ENCODE measurements around the gene TSSK6. TPM values are rescaled to one million over a fixed set of nuclear protein-coding genes. Genes with fewer than 3 reads are reported as not detected.

Gene TSSK6
- total RNA-seq, 2 donors from 2014 or later = 2.1 to 2.6 TPM

- DNase-seq (peak; percentile 37 to 64 (median 47)), ATAC-seq (peak; percentile 22)
- Histone ChIP-seq H3K4me3 (no peak overlapping the region), H3K36me3 (replicated peaks in 1 of 2; ENCODE audit: insufficient read depth in 1 of 2, low read depth in 2 of 2) (no peaks in the 10 kb centered on the region), H3K27me3 (peaks cover 0 to 30% of the 10 kb centered on the region in 2 donors), H3K9me3 (no peaks in the 10 kb centered on the region), H3K4me1 (peaks cover 28% of the 10 kb centered on the region), H3K27ac (no peak overlapping the region)
- TF ChIP-seq CTCF (IDR thresholded peaks at IDR 0.05) = no peak
- TF ChIP-seq POLR2A (IDR thresholded peaks at IDR 0.05) = no peak
- WGBS, 2 donors = 15 to 16% methylated on average over 4 to 64 of the region's 74 CpGs
- intact Hi-C loops (cut with DNase I) = no loop called here
Observed at GRCh38 chr19:19540064-19540714, 24.8 kb upstream of the TSSK6 start.

- H3K4me1 ChIP-seq = peaks cover 28% of the 10 kb centered on the region
- 30 to 41% methylated on average over 2 to 19 of the region's 19 CpGs for WGBS, 2 donors
- no peaks in the 10 kb centered on the region for H3K36me3 ChIP-seq (replicated peaks in 1 of 2; ENCODE audit: insufficient read depth in 1 of 2, low read depth in 2 of 2)
- H3K27ac ChIP-seq = no peak overlapping the region
- ATAC-seq = no peak
- H3K4me3 ChIP-seq = no peak overlapping the region
- peaks cover 0 to 30% of the 10 kb centered on the region in 2 donors for H3K27me3 ChIP-seq
- DNase-seq = no peak
- TF ChIP-seq CTCF (IDR thresholded peaks at IDR 0.05) (no peak), POLR2A (IDR thresholded peaks at IDR 0.05) (no peak)
- intact Hi-C loops (cut with DNase I) = loop anchor here (5.0 kb wide), 1 partner anchor 418 kb away; no protein-coding TSS in a partner anchor
- no peaks in the 10 kb centered on the region for H3K9me3 ChIP-seq
Observed at GRCh38 chr19:19539698-19540063, 24.3 kb upstream of the TSSK6 start.

GRCh38 chr19:19538785-19539166 is 23.4 kb upstream of the TSSK6 start:
- Histone ChIP-seq H3K27ac (no peak overlapping the region), H3K9me3 (no peaks in the 10 kb centered on the region), H3K36me3 (replicated peaks in 1 of 2; ENCODE audit: insufficient read depth in 1 of 2, low read depth in 2 of 2) (no peaks in the 10 kb centered on the region), H3K27me3 (peaks cover 0 to 30% of the 10 kb centered on the region in 2 donors), H3K4me3 (no peak overlapping the region), H3K4me1 (peaks cover 28% of the 10 kb centered on the region)
- 19 to 35% methylated on average over 7 of the region's 7 CpGs for WGBS, 2 donors
- intact Hi-C loops (cut with DNase I) = loop anchor here (5.0 kb wide), 1 partner anchor 419 kb away; no protein-coding TSS in a partner anchor
- TF ChIP-seq POLR2A (IDR thresholded peaks at IDR 0.05) = no peak
- TF ChIP-seq CTCF (IDR thresholded peaks at IDR 0.05) = no peak
- DNase-seq = no peak
- ATAC-seq = no peak

- ATAC-seq = peak; percentile 15
- H3K4me1 ChIP-seq = peaks cover 28% of the 10 kb centered on the region
- no peaks in the 10 kb centered on the region for H3K36me3 ChIP-seq (replicated peaks in 1 of 2; ENCODE audit: insufficient read depth in 1 of 2, low read depth in 2 of 2)
- H3K4me3 ChIP-seq = no peak within 1 kb of the TSS
- DNase-seq = peak in 3 of 4 donors; percentile 31 to 55 (median 35)
- peaks cover 0 to 30% of the 10 kb centered on the region in 2 donors for H3K27me3 ChIP-seq
- no peak within 1 kb of the TSS for H3K27ac ChIP-seq
- TF ChIP-seq CTCF (IDR thresholded peaks at IDR 0.05) (no peak), POLR2A (IDR thresholded peaks at IDR 0.05) (no peak)
- no peaks in the 10 kb centered on the region for H3K9me3 ChIP-seq
- intact Hi-C loops (cut with DNase I) = loop anchor here (5.0 kb wide), 1 partner anchor 419 kb away; no protein-coding TSS in a partner anchor
- WGBS, 2 donors = 2 to 4% methylated on average over 11 to 53 of the region's 56 CpGs
Observed at GRCh38 chr19:19538061-19538784, 22.9 kb upstream of the TSSK6 start, which contains the start of gene CILP2. Gene CILP2 (plus strand): TSS chr19:19538265. CDS start chr19:19538350, 85 bp downstream.

All from body of pancreas (tissue), 4 donors.